ENCODE results near the gene DLX1.

DNA sequence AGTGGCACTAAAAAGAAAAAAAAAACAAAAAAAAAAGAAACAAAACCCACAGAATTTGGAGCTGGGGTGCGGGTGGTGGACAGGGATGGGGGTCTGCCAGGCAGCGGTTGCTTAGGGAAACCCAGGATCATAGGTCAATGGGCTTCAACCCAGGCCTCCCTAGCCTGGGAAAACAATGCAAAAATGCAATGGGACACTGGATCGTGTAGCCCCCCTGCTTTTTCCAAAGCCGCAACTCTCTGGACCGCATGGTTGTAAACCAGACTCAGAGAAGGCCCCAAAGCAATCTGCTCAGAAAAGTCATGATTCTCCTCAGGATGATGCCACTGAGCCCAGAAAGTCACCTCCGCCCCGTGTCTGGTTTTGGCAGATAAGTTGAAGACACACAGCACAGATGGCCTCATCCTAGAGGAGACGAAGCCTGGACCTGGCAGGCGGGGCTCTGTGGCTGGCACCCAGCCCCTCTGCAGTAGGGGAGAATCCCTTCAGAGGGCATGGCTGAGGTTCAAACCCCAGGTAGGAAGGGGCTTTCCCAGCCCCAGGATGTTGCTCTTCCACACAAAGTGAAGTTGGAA is 12.3 kb downstream of the DLX1 start:
- TF ChIP-seq CTCF (IDR thresholded peaks at IDR 0.05): no peak
- no peak for TF ChIP-seq ZFX (IDR thresholded peaks at IDR 0.05; ENCODE audit: borderline replicate concordance)

All from 22Rv1 (cell line).